VCaP (cell line): ENCODE data around the gene KCNAB1.

Experiments used
- H3K27ac ChIP-seq: fragments of 450-650 bp; 2 replicates; pipeline ENCODE4 v1.5.1; 2017
- CTCF ChIP-seq: fragments of 450-650 bp; conservative IDR thresholded peaks from 2 replicates; pipeline ENCODE4 v1.5.1; 2017; ENCODE audit warnings: mild to moderate bottlenecking, moderate library complexity

KCNAB1 gene

GRCh38 chr3:156368189-156368588 is 247.8 kb downstream of the KCNAB1 start:
- TF ChIP-seq CTCF = no peak
- no peak overlapping the region for H3K27ac ChIP-seq

GRCh38 chr3:156371701-156372100 is 251.3 kb downstream of the KCNAB1 start:
- no peak for TF ChIP-seq CTCF
- H3K27ac ChIP-seq = no peak overlapping the region

GRCh38 chr3:156373095-156373494 is 252.7 kb downstream of the KCNAB1 start:
- TF ChIP-seq CTCF = no peak
- 0 out of 2 replicates have a peak overlapping the region, but pooled peaks have one; percentile 5 for H3K27ac ChIP-seq

GRCh38 chr3:156373654-156374053 is 253.3 kb downstream of the KCNAB1 start:
- no peak overlapping the region for H3K27ac ChIP-seq
- TF ChIP-seq CTCF = no peak

- no peak overlapping the region for H3K27ac ChIP-seq
- TF ChIP-seq CTCF = no peak
These were observed 255.8 kb downstream of the KCNAB1 start for GRCh38 chr3:156376199-156376598.

GRCh38 chr3:156377266-156377665 is 256.9 kb downstream of the KCNAB1 start:
- TF ChIP-seq CTCF = no peak

GRCh38 chr3:156377718-156378117 is 257.3 kb downstream of the KCNAB1 start:
- H3K27ac ChIP-seq = no peak overlapping the region
- no peak for TF ChIP-seq CTCF

More at GRCh38 chr3:156377266-156377665, 256.9 kb downstream of the KCNAB1 start:
- H3K27ac ChIP-seq = no peak overlapping the region

GRCh38 chr3:156378871-156379270 is 258.5 kb downstream of the KCNAB1 start:
- TF ChIP-seq CTCF = no peak
- H3K27ac ChIP-seq = no peak overlapping the region
